SK-N-SH treated with all-trans-retinoic acid at 6 μM for 48 hours (cell line): ENCODE results near the gene SYNDIG1.

Source experiments
- ATAC-seq: fragments of 200-7000 bp; cut with Tn5 transposase; 3 replicates; pipeline ENCODE4 v1.9.1; 2020; ENCODE audit warnings: mild to moderate bottlenecking, moderate library complexity
- ARNTL ChIP-seq: fragments of 450-650 bp; formaldehyde crosslinking; IDR thresholded peaks from 2 replicates; pipeline ENCODE4 v1.5.0; 2020; ENCODE audit warnings: low read depth, mild to moderate bottlenecking, moderate library complexity, borderline replicate concordance
- BACH2 ChIP-seq: fragments of 250-450 bp; sonication (Bioruptor Pico); IDR thresholded peaks from 2 replicates; pipeline ENCODE4 v1.9.0; 2021; ENCODE audit warnings: mild to moderate bottlenecking, borderline replicate concordance
- CSDC2 ChIP-seq: fragments of 250-450 bp; sonication (Bioruptor Pico); IDR thresholded peaks from 2 replicates; pipeline ENCODE4 v1.5.0; 2020; ENCODE audit warnings: mild to moderate bottlenecking, moderate library complexity
- CSRNP3 ChIP-seq: fragments of 250-450 bp; sonication (Bioruptor Pico); IDR thresholded peaks from 2 replicates; pipeline ENCODE4 v1.5.1; 2021; ENCODE audit warnings: mild to moderate bottlenecking, moderate library complexity
- ESRRG ChIP-seq: fragments of 250-450 bp; sonication (Bioruptor Pico); IDR thresholded peaks from 2 replicates; pipeline ENCODE4 v1.6.1; 2021; ENCODE audit warnings: mild to moderate bottlenecking
- GLIS3 ChIP-seq: fragments of 250-450 bp; sonication (Bioruptor Pico); IDR thresholded peaks from 2 replicates; pipeline ENCODE4 v1.5.0; 2020; ENCODE audit warnings: mild to moderate bottlenecking, moderate library complexity
- ISL1 ChIP-seq: fragments of 250-450 bp; sonication (Bioruptor Pico); IDR thresholded peaks from 2 replicates; pipeline ENCODE4 v2.1.2; 2022; ENCODE audit warnings: mild to moderate bottlenecking, moderate library complexity
- OSR1 ChIP-seq: fragments of 250-450 bp; sonication (Bioruptor Pico); IDR thresholded peaks from 2 replicates; pipeline ENCODE4 v1.8.0; 2022; ENCODE audit warnings: moderate library complexity, mild to moderate bottlenecking, inconsistent platforms
- PATZ1 ChIP-seq: fragments of 250-450 bp; sonication (Bioruptor Pico); IDR thresholded peaks from 2 replicates; pipeline ENCODE4 v1.8.0; 2020; ENCODE audit warnings: mild to moderate bottlenecking, moderate library complexity, borderline replicate concordance
- POU6F1 ChIP-seq: fragments of 250-450 bp; sonication (Bioruptor Pico); IDR thresholded peaks from 2 replicates; pipeline ENCODE4 v1.8.0; 2021; ENCODE audit warnings: low read depth, mild to moderate bottlenecking, moderate library complexity, borderline replicate concordance
- PPARA ChIP-seq: fragments of 250-450 bp; sonication (Bioruptor Pico); IDR thresholded peaks from 2 replicates; pipeline ENCODE4 v1.5.0; 2020; ENCODE audit warnings: mild to moderate bottlenecking, borderline replicate concordance
- RARB ChIP-seq: fragments of 250-450 bp; sonication (Bioruptor Pico); IDR thresholded peaks from 2 replicates; pipeline ENCODE4 v1.8.0; 2021; ENCODE audit warnings: mild to moderate bottlenecking, moderate library complexity
- SNAI2 ChIP-seq: fragments of 250-450 bp; sonication (Bioruptor Pico); IDR thresholded peaks from 2 replicates; pipeline ENCODE4 v1.5.0; 2020; ENCODE audit warnings: mild to moderate bottlenecking, moderate library complexity
- TCF4 ChIP-seq: fragments of 250-450 bp; sonication (Bioruptor Pico); IDR thresholded peaks from 2 replicates; pipeline ENCODE4 v1.8.0; 2021; ENCODE audit warnings: mild to moderate bottlenecking, moderate library complexity, borderline replicate concordance
- TOX ChIP-seq: fragments of 250-450 bp; sonication (Bioruptor Pico); IDR thresholded peaks from 2 replicates; pipeline ENCODE4 v1.8.0; 2021; ENCODE audit warnings: mild to moderate bottlenecking, moderate library complexity, borderline replicate concordance
- TSHZ2 ChIP-seq: fragments of 250-450 bp; sonication (Bioruptor Pico); IDR thresholded peaks from 2 replicates; pipeline ENCODE4 v1.5.0; 2020; ENCODE audit warnings: mild to moderate bottlenecking, moderate library complexity
- ZC3H10 ChIP-seq: fragments of 250-450 bp; sonication (Bioruptor Pico); IDR thresholded peaks from 2 replicates; pipeline ENCODE4 v1.5.1; 2021; ENCODE audit warnings: mild to moderate bottlenecking, moderate library complexity
- ZFP3 ChIP-seq: fragments of 250-450 bp; sonication (Bioruptor Pico); IDR thresholded peaks from 2 replicates; pipeline ENCODE4 v1.5.0; 2020; ENCODE audit warnings: mild to moderate bottlenecking, moderate library complexity
- ZFP30 ChIP-seq: fragments of 450-650 bp; formaldehyde crosslinking; IDR thresholded peaks from 2 replicates; pipeline ENCODE4 v1.5.0; 2022; ENCODE audit warnings: mild to moderate bottlenecking, moderate library complexity
- ZNF565 ChIP-seq: fragments of 450-650 bp; formaldehyde crosslinking; conservative IDR thresholded peaks from 2 replicates; pipeline ENCODE4 v1.5.0; 2020; ENCODE audit warnings: low read depth, mild to moderate bottlenecking, moderate library complexity
- ZNF70 ChIP-seq: fragments of 450-650 bp; formaldehyde crosslinking; IDR thresholded peaks from 2 replicates; pipeline ENCODE4 v1.5.0; 2020; ENCODE audit warnings: mild to moderate bottlenecking, moderate library complexity
- ZNF8 ChIP-seq: fragments of 450-650 bp; formaldehyde crosslinking; IDR thresholded peaks from 2 replicates; pipeline ENCODE4 v1.5.0; 2020; ENCODE audit warnings: mild to moderate bottlenecking, moderate library complexity

Gene SYNDIG1

GRCh38 chr20:24481173-24481572, 11.7 kb downstream of the SYNDIG1 start:
- no peak for ATAC-seq
- no peak for TF ChIP-seq POU6F1 (CRISPR knock-in tag)
- TF ChIP-seq GLIS3 (CRISPR knock-in tag), result no peak
- TF ChIP-seq TOX (CRISPR knock-in tag), result no peak
- TF ChIP-seq ZFP30 (CRISPR knock-in tag), result no peak
- no peak for TF ChIP-seq ZNF8 (CRISPR knock-in tag)
- no peak for TF ChIP-seq ARNTL (CRISPR knock-in tag)
- TF ChIP-seq RARB (CRISPR knock-in tag), result no peak
- no peak for TF ChIP-seq CSDC2 (CRISPR knock-in tag)
- TF ChIP-seq CSRNP3 (CRISPR knock-in tag), result no peak
- no peak for TF ChIP-seq ZFP3 (CRISPR knock-in tag)

GRCh38 chr20:24483435-24484080, 14.1 kb downstream of the SYNDIG1 start:
- no peak for ATAC-seq
- TF ChIP-seq SNAI2 (CRISPR knock-in tag), result no peak
- no peak for TF ChIP-seq ZFP3 (CRISPR knock-in tag)

GRCh38 chr20:24484081-24484450, 14.6 kb downstream of the SYNDIG1 start:
- no peak for ATAC-seq
- TF ChIP-seq PATZ1 (CRISPR knock-in tag), result no peak
- no peak for TF ChIP-seq PPARA (CRISPR knock-in tag)
- no peak for TF ChIP-seq ZNF8 (CRISPR knock-in tag)
- TF ChIP-seq CSDC2 (CRISPR knock-in tag), result no peak
- no peak for TF ChIP-seq ESRRG (CRISPR knock-in tag)
- TF ChIP-seq GLIS3 (CRISPR knock-in tag), result no peak
- no peak for TF ChIP-seq ZFP30 (CRISPR knock-in tag)
- TF ChIP-seq ZNF70, result no peak
- no peak for TF ChIP-seq ISL1
- TF ChIP-seq ARNTL (CRISPR knock-in tag), result no peak
- no peak for TF ChIP-seq TCF4 (CRISPR knock-in tag)
- no peak for TF ChIP-seq ZC3H10
- TF ChIP-seq ZFP3 (CRISPR knock-in tag), result no peak

GRCh38 chr20:24485981-24486380, 16.6 kb downstream of the SYNDIG1 start:
- TF ChIP-seq TSHZ2 (no peak), TCF4 (CRISPR knock-in tag) (no peak), ZNF565 (CRISPR knock-in tag) (no peak), BACH2 (no peak), ISL1 (no peak), RARB (CRISPR knock-in tag) (no peak), ZFP30 (CRISPR knock-in tag) (no peak), ZFP3 (CRISPR knock-in tag) (no peak), OSR1 (CRISPR knock-in tag) (no peak), PPARA (CRISPR knock-in tag) (no peak), ZC3H10 (no peak), ESRRG (CRISPR knock-in tag) (no peak), SNAI2 (CRISPR knock-in tag) (no peak), CSRNP3 (CRISPR knock-in tag) (no peak)
- no peak for ATAC-seq
